Measurements from ENCODE around the gene PDE4D. TPM values are rescaled to one million over a fixed set of nuclear protein-coding genes. Genes with fewer than 3 reads are reported as not detected.

The PDE4D gene
- total and polyA plus RNA-seq, 12 donors: 1.2 to 18.9 (median 2.1) TPM

DNA sequence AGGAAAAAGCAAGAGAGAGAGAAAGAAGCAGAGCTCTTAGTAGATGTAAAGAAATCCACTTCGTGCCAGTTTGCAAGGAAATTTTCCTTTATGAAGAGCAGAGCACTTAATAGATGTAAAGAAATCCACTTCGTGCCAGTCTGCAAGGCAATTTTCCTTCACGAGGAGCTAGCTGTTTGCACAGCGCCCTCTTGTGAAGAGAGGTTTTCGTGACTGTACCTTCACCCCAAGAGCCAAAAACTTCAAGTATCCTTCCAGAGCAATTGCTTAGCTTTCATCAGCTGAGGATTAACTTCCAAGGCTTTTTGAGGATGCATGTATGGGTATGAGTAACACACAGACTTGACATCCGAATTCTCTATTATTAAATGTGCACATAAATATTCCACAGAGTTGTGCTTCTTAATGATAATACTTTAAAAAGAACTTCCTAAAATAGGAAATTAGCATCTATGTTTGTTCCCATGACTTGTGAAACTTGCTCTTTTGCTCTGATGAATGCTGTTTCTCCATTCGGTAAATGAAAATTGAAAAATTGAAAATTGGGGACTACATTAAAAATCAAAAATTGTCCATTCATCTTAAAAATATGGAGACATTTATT lies 525.6 kb downstream of the PDE4D start:
- Histone ChIP-seq H3K4me1 (replicated peaks in 1 of 2) (no peaks in the 10 kb centered on the region), H3K27me3 (no peaks in the 10 kb centered on the region), H3K27ac (no peak overlapping the region), H3K4me3 (no peak overlapping the region), H3K36me3 (replicated peaks in 1 of 2) (no peaks in the 10 kb centered on the region), H3K9me3 (replicated peaks in 1 of 3) (no peaks in the 10 kb centered on the region)
- intact Hi-C loops (cut with DNase I): loop anchor here in 1 of 2 donors (5.0 kb wide), 1 partner anchor 181 kb away; no protein-coding TSS in a partner anchor
- no peak for TF ChIP-seq POLR2A (IDR thresholded peaks at IDR 0.05)
- TF ChIP-seq CTCF (IDR thresholded peaks at IDR 0.05): peak; percentile 37 to 73 (median 52)
- WGBS, 4 donors: 8 to 10% (median 9%) methylated on average over 7 of the region's 7 CpGs
- peak; percentile 37 to 71 (median 54) for DNase-seq

GRCh38 chr5:59366784-59367183 lies 526.7 kb downstream of the PDE4D start:
- Histone ChIP-seq H3K4me3 (no peak overlapping the region), H3K36me3 (replicated peaks in 1 of 2) (no peaks in the 10 kb centered on the region), H3K27ac (no peak overlapping the region), H3K4me1 (replicated peaks in 1 of 2) (no peaks in the 10 kb centered on the region), H3K27me3 (no peaks in the 10 kb centered on the region), H3K9me3 (replicated peaks in 1 of 3) (no peaks in the 10 kb centered on the region)
- TF ChIP-seq CTCF (IDR thresholded peaks at IDR 0.05) (no peak), POLR2A (IDR thresholded peaks at IDR 0.05) (no peak)
- intact Hi-C loops (cut with DNase I): loop anchor here in 1 of 2 donors (5.0 kb wide), 1 partner anchor 179 kb away; no protein-coding TSS in a partner anchor
- no peak for DNase-seq
- 74 to 88% (median 80%) methylated on average over 4 of the region's 4 CpGs for WGBS, 4 donors

DNA sequence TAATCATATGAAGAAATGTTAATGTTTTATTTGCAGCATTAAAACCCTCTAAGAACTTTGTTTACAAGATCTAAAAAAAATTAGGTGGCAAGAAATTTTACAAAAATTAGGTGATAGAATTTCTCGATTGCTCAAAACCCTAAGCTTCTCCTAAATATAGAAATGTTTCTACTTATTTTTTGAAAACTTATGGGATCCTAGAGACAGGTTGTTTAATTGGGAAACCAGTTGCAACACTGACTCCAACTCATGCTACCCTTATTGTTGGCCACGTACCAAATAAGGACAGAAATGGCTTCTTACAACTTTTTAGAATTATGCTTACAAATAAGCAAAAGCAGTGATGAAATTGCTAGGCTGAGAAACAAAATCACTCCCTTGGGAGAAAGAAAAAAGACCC lies 531.1 kb downstream of the PDE4D start:
- Histone ChIP-seq H3K4me1 (replicated peaks in 1 of 2) (no peaks in the 10 kb centered on the region), H3K9me3 (replicated peaks in 1 of 3) (no peaks in the 10 kb centered on the region), H3K36me3 (replicated peaks in 1 of 2) (no peaks in the 10 kb centered on the region), H3K4me3 (no peak overlapping the region), H3K27me3 (no peaks in the 10 kb centered on the region), H3K27ac (no peak overlapping the region)
- 76 to 88% (median 82%) methylated on average over 2 of the region's 2 CpGs for WGBS, 4 donors
- TF ChIP-seq POLR2A (IDR thresholded peaks at IDR 0.05) (no peak), CTCF (IDR thresholded peaks at IDR 0.05) (no peak)
- intact Hi-C loops (cut with DNase I): loop anchor here in 1 of 2 donors (5.0 kb wide), 1 partner anchor 165 kb away; no protein-coding TSS in a partner anchor
- no peak for DNase-seq

GRCh38 chr5:59361454-59361853 lies 532.1 kb downstream of the PDE4D start:
- intact Hi-C loops (cut with DNase I): loop anchor here in 1 of 2 donors (5.0 kb wide), 1 partner anchor 164 kb away; no protein-coding TSS in a partner anchor
- Histone ChIP-seq H3K4me1 (replicated peaks in 1 of 2) (no peaks in the 10 kb centered on the region), H3K27me3 (no peaks in the 10 kb centered on the region), H3K36me3 (replicated peaks in 1 of 2) (no peaks in the 10 kb centered on the region), H3K27ac (no peak overlapping the region), H3K9me3 (replicated peaks in 1 of 3) (no peaks in the 10 kb centered on the region), H3K4me3 (no peak overlapping the region)
- 81 to 90% (median 85%) methylated on average over 1 of the region's 1 CpG for WGBS, 4 donors
- TF ChIP-seq CTCF (IDR thresholded peaks at IDR 0.05) (no peak), POLR2A (IDR thresholded peaks at IDR 0.05) (no peak)
- DNase-seq: no peak
